ENCODE measurements around the gene RLF.

GRCh38 chr1:40174788-40175187 is 13.6 kb downstream of the RLF start:
- no peak for TF ChIP-seq CTCF (conservative IDR thresholded peaks at IDR 0.05 in 1 of 2, IDR thresholded peaks at IDR 0.05 in 1 of 2; ENCODE audit: extremely low read depth in 1 of 2, insufficient read depth in 1 of 2, low read depth in 1 of 2, low read length in 2 of 2)
- TF ChIP-seq EZH2 (IDR thresholded peaks at IDR 0.05; ENCODE audit: borderline replicate concordance, low read length): no peak

All from mammary epithelial cell (primary cell).